ENCODE results near the gene HBB.
"Not testable (repeated sequence)": the region's sequence is repeated elsewhere in the genome, so short reads cannot be mapped to it uniquely, and the experiment has no call there.

Gene HBB

GRCh38 chr11:5254646-5255413 lies 28.0 kb upstream of the HBB start, which contains the start of gene HBG2:
Gene HBG2, minus strand, starts transcription at chr11:5254781. Its CDS starts 53 bp downstream, at chr11:5254728.
- not testable (repeated sequence) for H2BK120ac ChIP-seq (ENCODE audit: low read depth, low read length); H2BK15ac ChIP-seq (replicated peaks; ENCODE audit: low read depth); H3K23ac ChIP-seq (ENCODE audit: low read length); H3K4me1 ChIP-seq (ENCODE audit: control insufficient read depth, low read depth, low read length); H4K8ac ChIP-seq (ENCODE audit: low read depth, low read length); H2BK5ac ChIP-seq (ENCODE audit: low read length); H3K4me2 ChIP-seq (ENCODE audit: low read length); H3K18ac ChIP-seq (ENCODE audit: low read length); H3K79me2 ChIP-seq (ENCODE audit: control insufficient read depth, insufficient read depth, low read length); DNase-seq; H3K79me1 ChIP-seq (ENCODE audit: low read length); H4K5ac ChIP-seq (ENCODE audit: low read length); H3K9ac ChIP-seq (ENCODE audit: low read length); H3K36me3 ChIP-seq (ENCODE audit: control insufficient read depth, insufficient read depth, low read length); H3K56ac ChIP-seq (ENCODE audit: low read length); H2AK5ac ChIP-seq (ENCODE audit: low read length); H3K27me3 ChIP-seq (ENCODE audit: insufficient read depth, low read length, poor library complexity); H3K4ac ChIP-seq (ENCODE audit: low read depth, low read length); H3K4me3 ChIP-seq (ENCODE audit: low read length); H3K27ac ChIP-seq (ENCODE audit: low read depth, low read length)
- WGBS (ENCODE audit: extremely low coverage, insufficient coverage, low lambda C conversion rate): no CpG with 5 or more reads among the region's 9 CpGs

- not testable (repeated sequence) for H2BK120ac ChIP-seq (ENCODE audit: low read depth, low read length); H2BK15ac ChIP-seq (replicated peaks; ENCODE audit: low read depth); H3K4ac ChIP-seq (ENCODE audit: low read depth, low read length); H3K4me1 ChIP-seq (ENCODE audit: control insufficient read depth, low read depth, low read length); H3K4me3 ChIP-seq (ENCODE audit: low read length); H3K79me2 ChIP-seq (ENCODE audit: control insufficient read depth, insufficient read depth, low read length); H2AK5ac ChIP-seq (ENCODE audit: low read length); H3K23ac ChIP-seq (ENCODE audit: low read length); H3K18ac ChIP-seq (ENCODE audit: low read length); H3K27ac ChIP-seq (ENCODE audit: low read depth, low read length); H3K56ac ChIP-seq (ENCODE audit: low read length); H4K8ac ChIP-seq (ENCODE audit: low read depth, low read length); H3K36me3 ChIP-seq (ENCODE audit: control insufficient read depth, insufficient read depth, low read length); H4K5ac ChIP-seq (ENCODE audit: low read length); DNase-seq; H3K79me1 ChIP-seq (ENCODE audit: low read length); H2BK5ac ChIP-seq (ENCODE audit: low read length); H3K4me2 ChIP-seq (ENCODE audit: low read length); H3K27me3 ChIP-seq (ENCODE audit: insufficient read depth, low read length, poor library complexity); H3K9ac ChIP-seq (ENCODE audit: low read length)
- whole genome bisulfite sequencing (ENCODE audit: extremely low coverage, insufficient coverage, low lambda C conversion rate): no CpG with 5 or more reads among the region's 2 CpGs
Observed at GRCh38 chr11:5254023-5254422, 27.2 kb upstream of the HBB start.

GRCh38 chr11:5253440-5253839 lies 26.6 kb upstream of the HBB start:
- not testable (repeated sequence) for H3K79me2 ChIP-seq (ENCODE audit: control insufficient read depth, insufficient read depth, low read length); H2BK15ac ChIP-seq (replicated peaks; ENCODE audit: low read depth); H3K23ac ChIP-seq (ENCODE audit: low read length); H3K56ac ChIP-seq (ENCODE audit: low read length); DNase-seq; H3K4me3 ChIP-seq (ENCODE audit: low read length); H2BK5ac ChIP-seq (ENCODE audit: low read length); H3K4me2 ChIP-seq (ENCODE audit: low read length); H3K79me1 ChIP-seq (ENCODE audit: low read length); H4K5ac ChIP-seq (ENCODE audit: low read length); H3K18ac ChIP-seq (ENCODE audit: low read length); H2AK5ac ChIP-seq (ENCODE audit: low read length); H3K9ac ChIP-seq (ENCODE audit: low read length); H4K8ac ChIP-seq (ENCODE audit: low read depth, low read length); H3K27ac ChIP-seq (ENCODE audit: low read depth, low read length); H2BK120ac ChIP-seq (ENCODE audit: low read depth, low read length); H3K27me3 ChIP-seq (ENCODE audit: insufficient read depth, low read length, poor library complexity); H3K4ac ChIP-seq (ENCODE audit: low read depth, low read length); H3K4me1 ChIP-seq (ENCODE audit: control insufficient read depth, low read depth, low read length); H3K36me3 ChIP-seq (ENCODE audit: control insufficient read depth, insufficient read depth, low read length)
- no CpG with 5 or more reads among the region's 5 CpGs for whole genome bisulfite sequencing (ENCODE audit: extremely low coverage, insufficient coverage, low lambda C conversion rate)

- no peaks in the 10 kb centered on the region for H3K4me1 ChIP-seq (ENCODE audit: control insufficient read depth, low read depth, low read length)
- H3K4ac ChIP-seq (ENCODE audit: low read depth, low read length): no peak overlapping the region
- H3K27me3 ChIP-seq (ENCODE audit: insufficient read depth, low read length, poor library complexity): no peaks in the 10 kb centered on the region
- no peak overlapping the region for H2AK5ac ChIP-seq (ENCODE audit: low read length)
- no peaks in the 10 kb centered on the region for H3K36me3 ChIP-seq (ENCODE audit: control insufficient read depth, insufficient read depth, low read length)
- no peak overlapping the region for H3K4me3 ChIP-seq (ENCODE audit: low read length)
- WGBS (ENCODE audit: extremely low coverage, insufficient coverage, low lambda C conversion rate): no CpG with 5 or more reads among the region's 1 CpG
- H3K23ac ChIP-seq (ENCODE audit: low read length): no peak overlapping the region
- H3K27ac ChIP-seq (ENCODE audit: low read depth, low read length): no peak overlapping the region
- H4K8ac ChIP-seq (ENCODE audit: low read depth, low read length): no peak overlapping the region
- no peak overlapping the region for H3K56ac ChIP-seq (ENCODE audit: low read length)
- no peak overlapping the region for H2BK5ac ChIP-seq (ENCODE audit: low read length)
- no peak overlapping the region for H3K4me2 ChIP-seq (ENCODE audit: low read length)
- H3K9ac ChIP-seq (ENCODE audit: low read length): no peak overlapping the region
- DNase-seq: no peak
- H3K79me1 ChIP-seq (ENCODE audit: low read length): no peaks in the 10 kb centered on the region
- H3K79me2 ChIP-seq (ENCODE audit: control insufficient read depth, insufficient read depth, low read length): no peaks in the 10 kb centered on the region
- H2BK15ac ChIP-seq (replicated peaks; ENCODE audit: low read depth): no peak overlapping the region
- no peak overlapping the region for H2BK120ac ChIP-seq (ENCODE audit: low read depth, low read length)
- no peak overlapping the region for H3K18ac ChIP-seq (ENCODE audit: low read length)
- H4K5ac ChIP-seq (ENCODE audit: low read length): no peak overlapping the region
Observed at GRCh38 chr11:5252919-5253265, 26.0 kb upstream of the HBB start.

GRCh38 chr11:5252192-5252918 lies 25.5 kb upstream of the HBB start:
- no CpG with 5 or more reads among the region's 9 CpGs for WGBS (ENCODE audit: extremely low coverage, insufficient coverage, low lambda C conversion rate)
- Histone ChIP-seq H3K56ac (ENCODE audit: low read length) (no peak overlapping the region), H2BK120ac (ENCODE audit: low read depth, low read length) (no peak overlapping the region), H3K18ac (ENCODE audit: low read length) (no peak overlapping the region), H2BK5ac (ENCODE audit: low read length) (no peak overlapping the region), H3K23ac (ENCODE audit: low read length) (no peak overlapping the region), H2AK5ac (ENCODE audit: low read length) (no peak overlapping the region), H3K4me2 (ENCODE audit: low read length) (no peak overlapping the region), H3K9ac (ENCODE audit: low read length) (no peak overlapping the region), H3K4me3 (ENCODE audit: low read length) (no peak overlapping the region), H3K79me1 (ENCODE audit: low read length) (no peaks in the 10 kb centered on the region), H2BK15ac (replicated peaks; ENCODE audit: low read depth) (no peak overlapping the region), H3K79me2 (ENCODE audit: control insufficient read depth, insufficient read depth, low read length) (no peaks in the 10 kb centered on the region), H3K4me1 (ENCODE audit: control insufficient read depth, low read depth, low read length) (no peaks in the 10 kb centered on the region), H4K5ac (ENCODE audit: low read length) (no peak overlapping the region), H3K4ac (ENCODE audit: low read depth, low read length) (no peak overlapping the region), H3K27me3 (ENCODE audit: insufficient read depth, low read length, poor library complexity) (no peaks in the 10 kb centered on the region), H4K8ac (ENCODE audit: low read depth, low read length) (no peak overlapping the region), H3K36me3 (ENCODE audit: control insufficient read depth, insufficient read depth, low read length) (no peaks in the 10 kb centered on the region), H3K27ac (ENCODE audit: low read depth, low read length) (no peak overlapping the region)
- no peak for DNase-seq

Data from mesendoderm (in vitro differentiated cells).